Esophagus muscularis mucosa (tissue), 4 donors: ENCODE data around the gene RALGAPB.

Experiments used
- EP300 ChIP-seq: sonication (generic); formaldehyde crosslinking; IDR thresholded peaks from one replicate; pipeline ENCODE4 v1.6.1; 2017; ENCODE audit warnings: antibody characterized with exemption
- POLR2A ChIP-seq: fragments of 450-650 bp; IDR thresholded peaks from one replicate; pipeline ENCODE4 v1.6.1; 2017; ENCODE audit warnings: antibody characterized with exemption, moderate library complexity, mild to moderate bottlenecking, low read depth
- POLR2AphosphoS5 ChIP-seq, 2 donors: sonication (generic); formaldehyde crosslinking; IDR thresholded peaks; one replicate each; pipeline ENCODE4 v1.6.1; 2017; ENCODE audit warnings: antibody characterized with exemption in 2 of 2
- TF ChIP-seq, protein P1 (sequence below), 3 experiments: fragments of 200-600 bp in 2 of 3; fragments of 450-650 bp in 1 of 3; sonication (generic) in 2 of 3; IDR thresholded peaks; one replicate each; pipeline ENCODE4 v1.5.1; 2017 to 2019; ENCODE audit warnings: antibody characterized with exemption in 3 of 3, mild to moderate bottlenecking in 2 of 3, moderate library complexity in 1 of 3

DNA sequence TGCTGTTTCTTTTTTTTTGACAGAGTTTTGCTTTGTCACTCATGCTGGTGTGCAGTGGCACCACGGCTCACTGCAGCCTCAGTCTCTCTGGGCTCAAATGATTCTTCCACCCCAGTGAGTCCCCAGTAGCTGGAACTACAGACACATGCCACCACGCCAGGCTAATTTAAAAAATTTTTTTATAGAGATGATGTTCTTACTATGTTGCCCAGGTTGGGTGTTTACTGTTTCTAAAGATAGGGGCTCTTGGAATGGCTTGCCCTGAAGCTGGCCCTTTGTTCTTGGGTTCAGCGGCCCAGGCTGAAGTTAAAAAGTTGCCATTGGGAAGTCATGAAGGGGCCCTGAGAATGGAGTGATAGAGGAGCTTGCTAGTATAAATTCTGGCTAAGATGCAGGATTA is 16.5 kb downstream of the RALGAPB start:
- TF ChIP-seq, protein P1, sequence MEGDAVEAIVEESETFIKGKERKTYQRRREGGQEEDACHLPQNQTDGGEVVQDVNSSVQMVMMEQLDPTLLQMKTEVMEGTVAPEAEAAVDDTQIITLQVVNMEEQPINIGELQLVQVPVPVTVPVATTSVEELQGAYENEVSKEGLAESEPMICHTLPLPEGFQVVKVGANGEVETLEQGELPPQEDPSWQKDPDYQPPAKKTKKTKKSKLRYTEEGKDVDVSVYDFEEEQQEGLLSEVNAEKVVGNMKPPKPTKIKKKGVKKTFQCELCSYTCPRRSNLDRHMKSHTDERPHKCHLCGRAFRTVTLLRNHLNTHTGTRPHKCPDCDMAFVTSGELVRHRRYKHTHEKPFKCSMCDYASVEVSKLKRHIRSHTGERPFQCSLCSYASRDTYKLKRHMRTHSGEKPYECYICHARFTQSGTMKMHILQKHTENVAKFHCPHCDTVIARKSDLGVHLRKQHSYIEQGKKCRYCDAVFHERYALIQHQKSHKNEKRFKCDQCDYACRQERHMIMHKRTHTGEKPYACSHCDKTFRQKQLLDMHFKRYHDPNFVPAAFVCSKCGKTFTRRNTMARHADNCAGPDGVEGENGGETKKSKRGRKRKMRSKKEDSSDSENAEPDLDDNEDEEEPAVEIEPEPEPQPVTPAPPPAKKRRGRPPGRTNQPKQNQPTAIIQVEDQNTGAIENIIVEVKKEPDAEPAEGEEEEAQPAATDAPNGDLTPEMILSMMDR (IDR thresholded peaks at IDR 0.05): no peak
- TF ChIP-seq EP300 (no peak), POLR2A (no peak), POLR2AphosphoS5 (IDR thresholded peaks at IDR 0.05) (no peak)
